ENCODE results near the gene ARFIP2. TPM values are rescaled to one million over a fixed set of nuclear protein-coding genes. Genes with fewer than 3 reads are reported as not detected.

ARFIP2 gene
- polyA plus RNA-seq, 1 experiment = 79.1 TPM

GRCh38 chr11:6489306-6489705 lies 8.2 kb upstream of the ARFIP2 start:
- H3K27ac ChIP-seq (ENCODE audit: low read depth, low read length) = no peak overlapping the region
- no peak overlapping the region for H3K4me3 ChIP-seq (ENCODE audit: low read depth, low read length)
- H3K27me3 ChIP-seq (ENCODE audit: control insufficient read depth, insufficient read depth, low read length) = no peaks in the 10 kb centered on the region
- DNase-seq (ENCODE audit: low read depth, low spot score) = no peak
- H3K9me3 ChIP-seq (ENCODE audit: control insufficient read depth, insufficient read depth, low read length) = no peaks in the 10 kb centered on the region
- ChIA-PET POLR2A (interaction anchor here (0.6 kb wide), 1 partner anchor 147 kb away, joined by 11 read pairs; no protein-coding TSS in a partner anchor), CTCF (interaction anchor here (0.6 to 2.2 kb wide), 4 partner anchors 16 to 1176 kb away, joined by 3 to 10 read pairs (median 3); no protein-coding TSS in a partner anchor)
- no peak for TF ChIP-seq CTCF (IDR thresholded peaks at IDR 0.05; ENCODE audit: low read depth, low read length)

DNA sequence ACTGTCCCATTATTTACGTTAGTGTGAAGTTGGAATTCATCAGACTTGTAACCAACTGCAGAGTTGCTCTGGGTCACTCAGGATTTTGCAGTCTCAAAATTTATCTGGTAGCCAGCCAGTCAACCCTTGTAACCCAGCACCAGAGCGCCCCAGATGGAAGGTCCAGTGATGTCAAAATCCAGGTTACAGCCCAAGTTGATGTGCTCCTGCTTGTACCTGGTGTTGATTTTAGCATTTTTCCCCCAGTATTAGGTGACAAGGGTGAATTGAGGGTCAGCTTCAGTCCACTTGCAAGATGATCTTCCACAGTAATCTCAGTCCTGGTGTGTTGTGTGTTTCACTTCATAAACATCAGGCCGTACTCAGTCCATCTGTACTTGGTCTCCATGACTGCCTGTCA lies 7.7 kb upstream of the ARFIP2 start:
- H3K27ac ChIP-seq (ENCODE audit: low read depth, low read length) = no peak overlapping the region

DNA sequence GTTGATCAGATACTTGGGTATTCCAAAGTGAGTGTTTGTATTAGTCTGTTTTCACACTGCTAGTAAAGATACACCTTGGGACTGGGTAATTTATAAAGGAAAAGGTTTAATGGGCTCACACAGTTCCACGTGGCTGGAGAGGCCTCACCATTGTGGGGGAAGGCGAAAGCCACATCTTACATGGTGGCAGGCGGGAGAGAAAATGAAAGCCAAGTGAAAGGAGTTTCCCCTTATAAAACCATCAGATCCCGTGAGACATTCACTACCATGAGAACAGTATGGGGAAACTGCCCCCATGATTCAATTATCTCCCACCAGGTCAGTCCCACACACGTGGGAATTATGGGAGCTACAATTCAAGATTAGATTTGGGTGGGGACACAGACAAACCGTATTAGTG lies 7.2 kb upstream of the ARFIP2 start:
- DNase-seq (ENCODE audit: low read depth, low spot score) = no peak
- CTCF ChIA-PET = interaction anchor here (1.2 to 2.2 kb wide), 2 partner anchors 17 to 109 kb away, joined by 3 to 10 read pairs; no protein-coding TSS in a partner anchor
- TF ChIP-seq CTCF (IDR thresholded peaks at IDR 0.05; ENCODE audit: low read depth, low read length) = no peak
- H3K27ac ChIP-seq (ENCODE audit: low read depth, low read length) = no peak overlapping the region
- no peak overlapping the region for H3K4me3 ChIP-seq (ENCODE audit: low read depth, low read length)
- H3K9me3 ChIP-seq (ENCODE audit: control insufficient read depth, insufficient read depth, low read length) = no peaks in the 10 kb centered on the region
- POLR2A ChIA-PET = no interaction called here
- H3K27me3 ChIP-seq (ENCODE audit: control insufficient read depth, insufficient read depth, low read length) = no peaks in the 10 kb centered on the region

More for the DNA sequence above, 7.7 kb upstream of the ARFIP2 start:
- ChIA-PET POLR2A (no interaction called here), CTCF (interaction anchor here (0.7 to 2.2 kb wide), 2 partner anchors 17 to 110 kb away, joined by 3 to 10 read pairs; no protein-coding TSS in a partner anchor)
- DNase-seq (ENCODE audit: low read depth, low spot score) = no peak
- H3K4me3 ChIP-seq (ENCODE audit: low read depth, low read length) = no peak overlapping the region
- no peaks in the 10 kb centered on the region for H3K27me3 ChIP-seq (ENCODE audit: control insufficient read depth, insufficient read depth, low read length)
- no peaks in the 10 kb centered on the region for H3K9me3 ChIP-seq (ENCODE audit: control insufficient read depth, insufficient read depth, low read length)
- TF ChIP-seq CTCF (IDR thresholded peaks at IDR 0.05; ENCODE audit: low read depth, low read length) = no peak

- Histone ChIP-seq H3K4me3 (ENCODE audit: low read depth, low read length) (no peak overlapping the region), H3K27ac (ENCODE audit: low read depth, low read length) (no peak overlapping the region), H3K27me3 (ENCODE audit: control insufficient read depth, insufficient read depth, low read length) (no peaks in the 10 kb centered on the region), H3K9me3 (ENCODE audit: control insufficient read depth, insufficient read depth, low read length) (no peaks in the 10 kb centered on the region)
- ChIA-PET CTCF (interaction anchor here (1.5 kb wide), 1 partner anchor 43 kb away, joined by 4 read pairs; no protein-coding TSS in a partner anchor), POLR2A (no interaction called here)
- DNase-seq (ENCODE audit: low read depth, low spot score) = no peak
- no peak for TF ChIP-seq CTCF (IDR thresholded peaks at IDR 0.05; ENCODE audit: low read depth, low read length)
These were observed 5.8 kb upstream of the ARFIP2 start for GRCh38 chr11:6486938-6487337.

DNA sequence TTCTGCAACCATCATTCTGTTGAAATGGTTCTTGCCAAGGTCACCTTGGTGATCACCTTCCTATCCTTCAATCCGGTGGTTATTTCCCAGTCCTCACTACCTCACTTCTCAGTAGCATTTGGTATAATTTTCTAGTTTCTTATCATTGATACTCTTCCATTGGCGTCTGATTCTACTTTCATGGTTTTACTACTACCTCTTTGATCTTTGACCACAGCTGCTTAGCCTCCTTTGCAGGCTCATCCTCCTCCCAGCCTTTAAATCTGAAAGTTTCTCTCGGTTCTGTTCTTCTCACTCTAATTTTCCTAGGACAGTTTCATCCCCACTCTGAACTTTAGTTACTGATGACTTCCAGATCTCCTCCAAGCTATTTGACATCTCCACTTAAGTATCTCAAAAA lies 5.1 kb upstream of the ARFIP2 start:
- DNase-seq (ENCODE audit: low read depth, low spot score) = no peak
- Histone ChIP-seq H3K9me3 (ENCODE audit: control insufficient read depth, insufficient read depth, low read length) (no peaks in the 10 kb centered on the region), H3K4me3 (ENCODE audit: low read depth, low read length) (no peak overlapping the region), H3K27me3 (ENCODE audit: control insufficient read depth, insufficient read depth, low read length) (no peaks in the 10 kb centered on the region), H3K27ac (ENCODE audit: low read depth, low read length) (no peak overlapping the region)
- POLR2A ChIA-PET = no interaction called here
- no peak for TF ChIP-seq CTCF (IDR thresholded peaks at IDR 0.05; ENCODE audit: low read depth, low read length)
- CTCF ChIA-PET = interaction anchor here (1.5 kb wide), 1 partner anchor 43 kb away, joined by 4 read pairs; no protein-coding TSS in a partner anchor

All from AG04450 (cell line).